Putamen (tissue), 1 donor: ENCODE data around the gene PRKCH.

ENCODE experiments used
- DNase-seq: peaks from one replicate; pipeline ENCODE4 v3.0.0-alpha.2; 2016; ENCODE audit warnings: low spot score

The PRKCH gene

DNA sequence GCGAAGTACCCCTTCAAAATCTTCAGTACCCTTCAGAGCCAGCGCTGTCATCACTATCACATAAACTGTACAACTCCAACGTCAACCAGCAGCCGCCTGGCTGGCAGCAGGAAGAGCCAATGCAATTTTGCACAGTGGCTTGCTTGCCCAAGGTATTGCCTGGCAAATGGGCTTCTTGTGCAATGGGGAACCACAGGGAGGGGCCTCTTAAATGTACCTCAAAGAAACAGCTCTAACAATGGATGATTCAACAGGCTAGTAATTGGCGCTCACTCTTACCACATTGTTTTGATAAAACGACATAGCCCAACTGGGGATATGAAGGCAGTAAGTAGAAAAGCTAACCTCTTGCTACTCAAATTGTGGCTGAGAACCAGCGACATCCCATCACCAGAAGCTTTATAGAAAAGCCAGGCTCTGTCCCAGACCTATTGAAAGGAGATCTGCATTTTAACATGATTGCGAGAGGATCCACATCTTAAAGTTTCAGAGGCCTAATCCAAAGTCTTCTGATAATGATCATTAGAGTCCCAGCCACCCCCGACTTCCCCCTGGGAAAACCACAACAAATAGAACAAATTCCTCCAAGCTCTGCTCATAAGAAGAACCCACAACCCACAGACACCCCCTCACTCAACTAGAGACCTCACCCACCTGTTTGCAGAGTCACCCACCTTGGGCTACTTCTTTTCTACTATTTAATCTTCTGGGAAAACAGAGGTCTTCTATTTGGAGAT is 248.6 kb downstream of the PRKCH start:
- DNase-seq, result no peak

DNA sequence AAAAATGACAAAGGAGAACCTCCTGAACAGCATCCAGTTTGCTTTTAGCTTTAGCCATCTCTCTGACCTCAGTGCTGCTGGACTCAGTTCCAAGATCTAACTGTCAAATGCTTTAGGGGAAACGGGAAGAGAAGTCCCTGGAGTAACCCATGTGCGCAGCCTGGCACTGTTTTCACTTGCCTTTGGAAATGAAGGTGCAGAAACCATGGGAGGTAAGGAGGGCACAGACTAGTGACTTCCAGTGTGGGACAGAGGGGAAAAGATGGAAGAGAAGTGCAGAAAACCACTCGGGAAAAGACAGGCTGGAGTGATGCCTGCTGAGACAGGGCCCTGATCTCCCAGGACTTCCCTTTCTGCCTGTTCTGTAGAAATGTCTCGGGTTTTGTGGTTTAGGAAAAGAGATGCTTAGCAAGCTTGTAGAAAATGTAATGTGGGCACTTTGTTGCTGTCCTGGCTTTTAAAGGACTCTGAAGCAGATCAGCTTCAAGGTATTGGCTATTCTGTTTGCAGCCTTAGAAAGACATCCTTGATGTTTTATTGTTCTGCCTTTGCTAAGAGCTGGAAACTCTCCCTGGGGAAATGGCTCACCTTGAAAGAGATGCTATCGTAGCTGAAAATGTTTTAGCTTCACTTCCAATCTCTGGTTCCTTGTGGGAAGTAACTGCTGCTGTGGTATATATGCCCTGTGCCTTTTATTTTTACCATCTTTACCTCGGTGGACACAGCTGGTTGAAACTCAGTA is 249.3 kb downstream of the PRKCH start:
- no peak for DNase-seq

DNA sequence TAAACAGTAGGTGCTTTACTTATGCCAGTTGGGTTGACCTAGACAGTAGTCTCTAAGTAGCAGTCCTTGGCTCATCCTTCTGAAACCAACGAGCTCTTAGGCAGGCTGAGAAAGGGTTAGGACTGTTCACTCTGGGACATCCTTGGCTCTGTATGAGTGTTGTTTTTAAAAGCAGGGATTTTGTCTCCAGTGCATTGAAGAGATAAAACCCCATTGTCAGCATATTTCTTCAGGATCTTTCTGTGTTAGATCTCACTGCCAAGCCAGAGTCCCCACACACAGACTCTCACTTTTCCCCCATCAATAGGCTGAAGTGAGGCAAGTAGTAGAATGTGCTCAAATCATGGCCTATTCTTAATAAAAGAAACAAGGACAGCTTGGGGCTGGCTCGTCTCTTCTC is 250.5 kb downstream of the PRKCH start:
- no peak for DNase-seq

DNA sequence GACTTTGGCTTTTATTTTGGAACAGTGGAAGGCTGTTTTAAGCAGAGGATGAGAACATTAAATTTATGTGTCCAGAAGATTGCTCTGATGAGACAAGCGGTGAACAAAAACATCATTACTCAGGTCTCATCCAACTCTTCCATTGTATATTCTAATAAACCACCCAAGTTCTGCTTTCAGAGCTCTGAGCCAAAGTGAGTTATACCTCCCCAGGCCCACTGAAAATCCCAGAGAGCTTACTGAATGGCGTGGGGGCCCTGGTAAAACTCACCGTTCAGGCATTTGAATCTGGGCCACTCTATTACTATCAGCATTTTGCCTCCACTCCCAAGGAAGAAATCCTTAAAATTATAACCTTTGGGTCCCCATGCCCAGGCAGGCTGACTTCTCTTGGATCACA is 251.9 kb downstream of the PRKCH start:
- no peak for DNase-seq

DNA sequence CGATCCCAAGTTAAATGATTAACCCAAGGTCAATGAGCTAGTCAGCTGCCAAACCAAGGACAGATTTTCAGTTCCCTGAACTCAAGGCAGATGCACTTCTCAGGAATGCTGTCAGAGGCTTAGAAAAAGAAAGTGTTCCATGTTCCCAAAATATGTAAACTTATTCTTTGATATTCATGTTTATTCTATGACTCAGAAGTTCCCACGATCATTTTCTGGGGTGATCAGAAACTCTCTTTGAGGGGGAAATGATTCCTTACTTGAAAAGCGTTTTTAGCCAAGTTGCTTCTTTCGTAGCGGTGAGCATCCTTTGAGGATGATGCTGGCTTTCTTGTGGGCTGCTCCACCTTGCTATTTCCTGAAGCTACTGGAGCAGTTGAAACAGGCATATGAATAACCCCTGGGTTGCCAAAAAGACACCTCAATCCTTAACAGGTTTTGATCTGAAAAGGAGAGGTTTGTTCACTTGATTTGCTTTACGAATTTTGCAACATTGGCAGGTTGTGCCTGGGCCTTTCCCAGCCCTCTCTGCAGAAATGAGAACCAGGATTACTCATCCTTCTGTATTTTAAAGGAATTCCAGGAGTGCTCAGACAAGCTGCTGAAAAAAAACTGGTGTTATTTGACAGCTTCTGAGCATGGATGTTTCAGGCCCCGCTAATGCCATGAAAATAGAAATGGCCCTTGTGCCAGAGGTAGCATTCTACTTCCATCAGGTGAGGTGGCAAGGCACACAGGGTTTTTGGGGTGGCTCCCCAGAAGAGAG is 252.6 kb downstream of the PRKCH start:
- DNase-seq, result peak; percentile 46

DNA sequence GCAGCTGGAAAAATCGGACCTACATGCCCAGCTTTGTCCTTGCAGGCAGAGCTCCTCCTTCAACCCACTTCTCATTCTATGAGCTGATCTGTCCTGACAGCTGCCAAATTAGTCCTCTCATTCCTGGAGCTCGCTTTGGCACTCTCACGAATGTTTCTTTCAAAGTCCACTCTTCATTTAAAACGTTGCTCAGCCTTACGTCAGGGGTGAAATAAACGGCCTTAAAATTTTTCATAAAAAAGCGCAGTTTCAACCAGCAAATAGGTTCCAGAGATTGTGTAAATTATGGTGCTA is 253.1 kb downstream of the PRKCH start:
- DNase-seq, result no peak

DNA sequence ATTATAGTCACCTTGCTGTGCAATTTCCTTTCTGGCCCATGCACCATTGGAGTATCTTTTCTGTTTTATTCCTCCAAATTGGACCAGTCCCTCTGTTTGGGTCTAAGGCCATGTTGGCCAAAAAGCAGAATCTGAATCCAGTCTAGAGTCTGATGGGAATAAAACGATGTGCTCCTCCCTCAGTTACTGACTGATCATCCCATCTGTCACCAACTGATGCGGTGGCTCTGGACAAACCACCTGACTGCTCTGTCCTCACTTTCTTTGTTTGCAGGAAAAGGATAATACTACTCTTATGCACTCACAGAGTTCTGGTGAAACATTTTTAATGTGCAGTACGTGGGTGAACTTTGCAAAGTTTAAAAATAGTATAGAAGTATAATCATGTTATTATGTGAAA is 253.7 kb downstream of the PRKCH start:
- DNase-seq, result no peak

DNA sequence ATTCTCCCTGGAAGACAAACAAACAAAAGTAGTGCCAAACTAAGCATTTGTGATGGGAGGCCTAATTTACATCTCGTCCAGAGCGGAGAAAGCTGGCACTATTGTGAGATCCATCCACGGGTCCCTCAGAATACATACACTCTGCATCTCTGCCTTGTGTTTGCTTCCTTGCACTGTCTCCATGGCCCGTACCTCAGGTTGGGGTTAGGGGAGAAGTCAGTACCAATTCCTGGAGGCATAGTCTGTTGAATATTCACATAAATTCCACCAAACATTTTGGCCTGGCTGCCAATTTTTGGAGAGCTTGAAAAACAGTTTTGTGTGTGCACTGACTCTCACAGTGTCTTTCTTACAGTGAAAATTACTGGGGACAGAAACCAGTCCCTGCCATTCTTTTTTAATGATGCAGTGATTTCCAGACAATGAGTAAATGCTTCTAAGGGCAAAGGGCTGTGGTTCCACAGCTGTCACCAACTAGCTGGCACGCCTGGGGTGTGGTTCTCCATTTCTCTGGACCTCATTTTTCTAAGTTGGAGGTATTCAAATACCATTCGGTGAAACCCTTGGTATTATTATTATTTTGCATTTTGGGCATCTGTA is 254.3 kb downstream of the PRKCH start:
- no peak for DNase-seq

DNA sequence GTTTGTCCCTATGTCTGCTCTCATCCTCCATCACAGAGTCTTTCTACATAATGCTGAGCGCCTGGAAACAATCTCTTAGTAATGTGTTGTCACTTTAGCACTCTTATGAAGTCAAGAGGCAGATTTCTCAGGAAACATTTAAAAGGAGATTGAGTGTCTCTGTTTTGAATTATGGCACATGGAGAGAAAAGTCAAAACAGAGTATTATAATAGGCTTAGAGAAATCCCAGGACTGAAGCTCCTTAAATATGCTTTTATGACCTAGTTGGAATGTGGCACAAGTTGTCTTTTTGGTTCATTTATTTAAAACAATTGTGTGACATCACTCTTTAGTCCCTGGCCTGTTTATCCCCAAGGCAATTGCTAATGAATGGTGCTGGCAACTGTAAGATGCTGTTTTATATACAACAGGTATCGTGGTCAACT is 256.1 kb downstream of the PRKCH start:
- no peak for DNase-seq

DNA sequence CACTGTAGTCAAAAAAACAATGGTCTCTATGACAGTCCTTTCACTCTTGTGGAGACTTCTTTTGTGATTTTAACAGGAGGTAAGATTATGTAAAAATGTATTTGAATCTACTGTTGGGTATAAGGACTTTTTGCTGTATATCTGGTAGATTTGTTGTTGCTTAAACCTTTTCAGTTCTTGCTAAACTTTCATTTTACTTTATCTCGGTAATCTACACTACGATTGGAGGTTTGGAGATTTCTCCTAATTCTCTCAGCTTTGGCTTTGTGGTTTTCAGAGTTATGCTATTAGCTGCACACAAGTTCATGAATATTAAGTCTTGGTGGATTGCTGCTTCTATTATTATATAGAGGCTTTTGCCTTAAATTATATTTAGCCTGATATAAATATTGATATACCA is 257.4 kb downstream of the PRKCH start:
- DNase-seq, result no peak

DNA sequence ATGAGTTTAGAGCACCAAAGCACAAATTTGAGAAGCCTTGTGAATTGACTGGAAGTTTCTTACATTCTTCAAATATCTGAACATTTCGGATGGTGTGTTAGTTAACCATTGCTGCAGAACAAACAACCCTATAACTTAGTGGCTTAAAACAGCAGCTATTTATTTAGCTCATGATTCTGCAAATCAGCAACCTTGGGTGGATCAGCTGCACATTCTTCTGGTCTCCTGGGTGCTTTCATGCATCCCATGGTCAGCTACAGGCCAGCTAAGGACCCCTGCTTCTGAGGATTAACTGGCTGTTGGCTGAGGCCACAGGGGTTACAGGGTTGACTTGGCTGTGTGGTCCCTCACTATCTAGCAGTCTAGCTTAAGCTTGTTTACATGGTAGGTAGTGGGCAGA is 260.0 kb downstream of the PRKCH start:
- no peak for DNase-seq

DNA sequence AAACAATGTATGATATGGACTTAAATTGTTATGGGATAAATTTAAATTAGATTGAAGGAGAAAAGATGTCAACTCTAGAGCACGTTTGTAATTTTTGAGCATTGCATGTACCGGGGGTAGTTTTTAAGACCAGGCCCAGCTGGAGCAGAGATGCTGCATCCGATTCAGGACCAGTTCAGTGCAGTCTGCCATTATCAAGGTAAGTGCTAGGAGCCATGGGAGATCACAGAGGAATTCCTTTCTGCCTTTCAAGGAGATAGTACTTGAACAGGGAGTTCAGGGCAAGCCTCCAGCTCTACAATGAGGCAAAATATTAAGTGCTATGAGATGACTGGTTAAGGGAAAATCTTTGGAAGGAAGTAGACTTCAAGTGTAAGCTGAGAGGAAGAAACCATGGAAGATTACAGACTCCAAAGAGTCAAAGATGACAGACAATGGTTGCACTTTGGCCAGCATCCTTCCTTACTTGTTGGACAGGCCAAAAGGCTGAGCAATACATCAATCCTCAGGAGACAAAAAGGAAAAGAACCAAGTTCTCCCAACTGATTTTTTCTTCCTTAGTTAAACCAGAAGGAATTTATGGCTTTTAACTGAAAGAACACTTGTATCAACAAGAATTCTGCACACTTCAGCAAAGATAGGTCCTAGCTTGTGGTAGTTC is 260.7 kb downstream of the PRKCH start:
- no peak for DNase-seq

DNA sequence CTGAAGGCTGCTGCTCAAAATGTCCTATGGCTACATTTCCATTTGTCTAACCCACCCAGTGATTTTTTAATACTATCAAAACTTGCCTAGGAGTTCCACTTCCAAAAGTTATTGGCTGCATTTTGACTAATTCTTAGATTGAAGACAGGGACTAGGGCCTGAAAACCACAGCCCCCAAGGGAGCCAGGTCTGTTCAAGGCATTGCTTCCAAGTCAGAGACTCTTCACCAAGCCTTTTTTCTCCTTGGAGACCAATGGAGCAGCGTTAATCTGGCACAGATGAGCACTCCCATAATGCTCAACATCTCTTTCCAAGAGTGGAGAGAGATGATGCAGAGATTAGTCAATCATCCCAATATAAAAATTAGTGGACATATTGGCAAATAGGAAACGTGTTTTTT is 261.4 kb downstream of the PRKCH start:
- DNase-seq, result no peak

DNA sequence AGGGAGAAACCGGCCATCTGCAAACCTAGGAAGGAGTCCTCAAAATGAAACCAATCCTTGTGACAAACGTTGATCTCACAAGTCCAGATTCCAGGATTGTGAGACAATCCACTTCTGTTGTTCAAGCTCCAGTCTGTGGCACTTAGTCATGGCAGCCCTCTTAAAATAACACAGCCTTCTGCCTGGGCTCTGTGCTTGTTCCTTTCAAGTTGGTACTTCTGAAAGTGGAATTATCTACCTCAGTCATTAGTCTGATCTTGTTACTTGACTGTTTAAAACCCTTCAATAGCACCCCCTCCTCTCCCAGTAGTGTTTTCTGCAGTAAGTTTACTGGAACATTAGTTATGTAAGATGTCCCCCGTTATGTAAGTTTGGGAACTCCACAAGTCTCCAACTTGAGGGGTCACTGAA is 263.0 kb downstream of the PRKCH start:
- DNase-seq, result no peak

DNA sequence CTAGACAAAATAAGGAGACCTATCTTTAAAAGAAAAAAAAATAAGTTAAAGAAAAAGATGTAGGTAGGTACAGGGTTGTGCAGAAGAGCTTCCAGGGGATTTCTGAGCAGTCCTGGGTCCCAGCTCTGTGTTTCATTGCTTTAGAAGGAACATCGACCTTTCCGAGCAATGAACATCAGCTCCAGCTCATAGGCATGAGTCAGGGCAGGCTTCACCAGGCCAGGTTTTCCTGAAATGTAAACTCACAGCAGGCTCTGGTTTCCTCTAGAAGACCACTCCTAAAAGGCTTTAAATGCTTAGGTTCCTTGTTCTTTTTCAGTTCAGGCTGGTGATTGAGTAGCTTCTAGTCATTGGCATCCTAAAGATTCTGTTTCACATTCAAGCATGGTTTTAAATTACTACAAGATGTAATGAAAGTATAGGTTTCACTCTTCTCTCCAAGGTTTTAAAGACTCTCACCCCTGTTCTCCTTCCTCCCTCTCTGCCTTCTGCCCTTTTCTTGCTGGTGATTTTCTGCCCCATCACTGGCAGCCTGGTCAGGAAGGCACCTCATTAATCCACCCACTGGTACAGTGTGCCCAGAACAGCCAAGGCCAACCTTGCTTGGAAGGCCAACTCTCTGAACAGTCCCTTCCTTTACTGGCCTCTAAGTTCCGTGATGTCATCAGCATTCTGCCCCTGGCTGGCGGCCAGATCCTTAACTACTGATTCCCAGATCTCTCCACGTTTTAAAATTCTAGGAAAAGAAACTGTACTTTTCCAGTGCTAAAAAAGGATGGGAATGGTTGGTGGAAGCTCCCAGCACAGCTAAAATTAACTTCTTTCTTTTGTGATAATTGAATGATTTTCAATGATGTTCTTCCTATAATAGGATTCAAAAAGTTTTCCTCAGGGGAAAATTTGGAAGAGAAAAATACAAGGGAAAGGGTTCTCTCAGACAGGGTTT is 264.5 kb downstream of the PRKCH start:
- peak; percentile 66 for DNase-seq

DNA sequence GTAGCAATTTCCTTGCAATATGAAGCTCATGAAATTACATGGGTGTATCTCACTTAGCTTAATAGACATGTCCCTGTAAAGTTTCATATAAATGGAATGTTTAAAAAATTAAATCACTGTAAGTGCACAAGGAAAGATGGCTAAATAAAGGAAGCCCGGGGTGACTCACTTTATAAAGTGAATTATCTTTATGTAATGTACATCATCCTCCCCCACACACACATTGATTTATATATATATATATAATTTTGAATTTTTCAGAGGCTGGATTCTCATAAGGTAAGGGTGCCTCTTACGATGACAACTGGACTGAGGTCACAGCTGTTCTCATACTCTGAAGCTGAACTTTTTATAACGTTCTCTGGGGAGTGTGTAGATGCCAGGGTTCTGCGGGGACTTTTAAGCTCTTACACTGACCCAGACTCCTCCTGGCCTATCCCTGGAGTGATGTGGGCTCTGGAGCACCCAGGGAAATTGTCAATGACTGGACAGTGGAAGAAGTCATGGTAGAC is 265.2 kb downstream of the PRKCH start:
- no peak for DNase-seq

DNA sequence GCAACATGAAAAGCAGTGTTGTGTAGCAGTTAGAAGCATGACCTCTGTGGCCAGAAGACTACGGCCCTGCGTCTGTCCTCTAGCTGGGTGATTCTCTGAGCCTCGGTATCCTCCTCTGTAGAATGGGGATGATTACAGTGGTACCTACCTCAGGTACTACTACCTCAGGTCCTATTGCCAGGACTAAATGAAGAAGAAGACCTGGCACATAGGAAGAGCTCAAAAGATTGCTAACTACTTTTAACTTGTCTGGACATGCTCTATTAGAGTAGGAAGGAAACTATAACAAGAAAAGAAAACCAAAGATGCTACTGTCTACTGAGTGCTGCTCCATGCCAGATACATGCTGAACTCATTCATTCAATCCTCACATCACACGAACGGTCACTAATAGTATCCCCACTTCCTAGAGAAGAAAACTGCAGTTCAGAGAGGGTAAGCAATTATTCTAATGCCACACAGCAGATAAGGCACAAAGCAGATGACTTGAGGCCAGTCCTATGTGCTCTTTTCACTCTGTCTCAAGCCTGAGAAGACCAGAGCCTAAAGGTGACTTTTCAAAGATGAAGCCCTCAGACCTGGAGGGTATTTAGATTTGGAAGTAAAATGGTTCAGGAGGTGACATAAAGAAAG is 265.8 kb downstream of the PRKCH start:
- DNase-seq, result no peak

DNA sequence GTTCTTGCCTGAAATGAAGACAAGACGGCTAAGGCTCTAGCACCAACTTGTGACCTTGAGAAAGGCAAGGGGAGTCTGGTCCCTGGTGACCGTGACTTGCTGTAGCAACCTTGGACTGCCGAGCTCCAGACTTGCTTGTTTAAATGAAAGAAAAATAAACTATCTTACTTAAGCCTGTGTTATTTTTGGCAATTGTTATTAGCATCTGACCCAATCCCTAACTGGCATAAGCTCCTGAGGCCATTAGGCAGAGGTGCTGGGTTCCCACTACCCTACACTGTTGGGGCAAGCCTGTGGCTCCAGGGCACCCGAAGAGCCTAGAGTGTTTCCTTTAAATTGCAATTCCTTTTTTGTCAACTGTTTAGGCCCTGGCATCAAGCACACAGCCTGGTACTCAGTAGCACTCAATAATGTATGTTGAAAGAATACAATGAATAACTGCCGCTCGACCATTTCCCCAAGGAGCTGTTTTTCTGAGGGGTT is 267.1 kb downstream of the PRKCH start:
- no peak for DNase-seq

DNA sequence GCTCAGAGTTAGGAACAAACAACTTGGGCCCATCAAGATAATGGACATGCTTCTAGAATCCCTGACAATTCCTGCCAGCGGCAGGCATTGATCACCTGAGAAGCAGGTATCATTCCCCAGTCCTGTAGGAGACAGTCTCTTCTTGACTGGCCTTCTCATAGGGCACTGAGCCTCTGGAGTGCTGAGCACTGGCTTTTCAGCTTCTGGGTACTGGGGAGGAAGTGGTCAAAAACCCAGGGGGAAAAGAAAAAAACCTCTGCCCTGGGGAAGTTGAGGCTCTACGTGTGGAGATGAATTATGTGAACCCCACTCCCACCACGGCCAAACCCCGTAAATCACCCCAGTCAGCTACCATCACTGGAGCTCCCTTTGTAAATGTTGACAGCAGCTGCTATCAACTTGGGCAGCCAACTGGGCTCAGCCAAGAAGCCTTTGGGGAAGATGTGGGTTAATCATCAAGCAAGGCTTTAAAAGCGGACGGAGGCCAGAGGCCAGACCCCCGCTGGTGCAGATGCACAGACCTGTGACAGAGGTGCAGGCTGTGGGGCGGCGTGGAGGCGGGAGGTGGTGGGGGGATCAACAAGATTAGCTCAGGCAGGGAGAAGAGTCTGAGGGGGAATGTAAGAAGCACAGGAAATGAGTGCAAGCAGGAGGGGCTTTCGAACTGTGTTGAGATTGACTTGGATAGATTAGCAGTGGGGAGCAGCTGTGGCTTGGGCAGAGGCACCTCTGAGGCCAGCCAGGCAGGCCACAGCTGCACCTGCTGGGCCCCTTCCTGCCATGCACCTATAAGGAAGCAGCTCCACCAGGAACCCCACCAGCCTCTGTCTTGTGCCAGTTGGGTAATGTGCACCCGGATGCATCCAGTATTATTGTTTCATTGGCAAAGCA is 268.6 kb downstream of the PRKCH start:
- DNase-seq, result no peak
